Measurements from ENCODE around the gene HS3ST3B1.
A peak's percentile ranks its signal among the peaks of the same experiment; 100 is the strongest.

The HS3ST3B1 gene

DNA sequence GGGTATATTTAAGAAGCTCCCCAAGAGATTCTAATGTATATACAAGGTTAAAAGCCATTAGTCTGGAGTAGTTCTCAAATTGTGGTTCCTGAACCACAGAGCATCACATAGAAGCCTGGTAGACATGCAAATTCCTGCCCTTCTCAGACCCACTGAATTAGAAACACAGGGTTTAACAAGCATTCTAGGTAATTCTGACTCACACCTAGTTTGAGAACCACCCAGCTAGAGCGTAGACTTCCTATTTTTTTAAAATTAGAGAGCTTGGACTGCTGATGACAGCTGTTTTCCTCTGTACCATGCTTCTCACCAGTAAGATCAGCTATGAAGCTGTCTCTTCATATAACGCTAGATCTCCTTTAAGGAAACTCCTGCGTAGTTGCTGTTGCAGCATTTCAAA, 50.6 kb downstream of the HS3ST3B1 start:
- DNase-seq (ENCODE audit: low read depth in 2 of 3, low spot score in 1 of 3): no peak

DNA sequence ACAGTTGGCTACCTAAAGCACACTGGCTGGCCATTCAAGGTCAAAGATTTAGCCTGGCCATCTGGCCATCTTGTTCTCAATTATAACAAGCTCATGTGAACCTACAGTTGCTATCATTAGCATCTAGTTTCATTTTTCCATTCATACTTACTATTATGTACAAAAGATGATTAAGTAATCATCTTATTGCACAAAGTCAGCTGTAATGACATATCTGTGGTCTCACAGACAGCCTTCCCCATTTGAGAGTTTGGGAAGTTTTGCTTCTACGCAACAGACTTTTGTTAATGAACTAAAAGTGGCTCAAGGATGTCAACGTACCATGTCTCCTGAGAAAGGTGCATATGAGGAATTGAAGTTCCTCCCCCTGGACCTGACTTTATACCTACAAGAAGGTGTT, 51.3 kb downstream of the HS3ST3B1 start:
- DNase-seq (ENCODE audit: low read depth in 2 of 3, low spot score in 1 of 3): no peak

DNA sequence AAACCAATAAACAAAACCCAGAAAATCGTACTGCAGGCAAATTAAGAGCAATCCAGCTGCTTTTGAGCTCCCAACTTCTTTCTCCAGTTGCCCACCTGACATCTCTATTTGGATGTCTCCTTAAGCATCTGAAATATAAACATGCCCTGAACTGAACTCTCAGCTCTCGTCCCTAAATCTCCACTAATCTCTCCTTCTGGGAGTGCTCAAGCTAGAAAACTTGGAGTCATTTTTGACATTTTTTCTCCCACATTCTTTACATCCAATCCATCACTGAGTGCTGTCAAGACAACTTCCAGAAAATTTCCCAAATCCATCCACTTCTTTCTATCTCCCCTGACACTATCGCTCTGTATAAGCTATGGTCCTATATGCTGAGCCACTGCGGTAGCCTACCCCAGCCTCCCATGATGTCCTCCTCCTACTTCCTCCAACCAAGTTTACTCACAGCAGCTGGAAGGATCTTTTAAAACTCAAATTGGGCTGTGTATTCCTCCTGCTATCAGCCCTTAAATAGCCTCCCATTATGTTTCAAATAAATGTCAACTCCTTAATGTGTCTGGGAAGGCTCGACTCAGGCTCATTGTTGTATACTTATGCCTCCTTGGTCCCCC, 53.1 kb downstream of the HS3ST3B1 start:
- no peak for DNase-seq (ENCODE audit: low read depth in 2 of 3, low spot score in 1 of 3)

DNA sequence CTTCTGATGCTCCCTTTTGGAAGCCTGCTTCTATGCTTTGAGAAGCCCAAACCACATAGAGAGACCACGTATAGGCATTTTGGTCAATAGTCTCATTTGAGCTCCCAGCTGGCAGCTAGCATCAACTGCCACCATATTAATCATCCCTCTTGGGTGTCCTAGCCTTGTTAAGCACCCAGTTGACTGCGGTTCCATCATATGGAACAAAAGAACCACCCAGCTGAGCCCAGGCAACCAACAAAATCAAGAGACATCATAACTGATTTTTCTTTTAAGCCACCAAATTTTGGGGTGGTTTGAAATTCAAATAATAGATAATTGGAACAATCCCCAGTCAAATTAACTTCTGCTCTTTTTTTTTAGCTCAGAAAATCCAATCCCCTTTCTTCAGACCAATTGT, 53.9 kb downstream of the HS3ST3B1 start:
- DNase-seq (ENCODE audit: low read depth in 2 of 3, low spot score in 1 of 3): no peak

DNA sequence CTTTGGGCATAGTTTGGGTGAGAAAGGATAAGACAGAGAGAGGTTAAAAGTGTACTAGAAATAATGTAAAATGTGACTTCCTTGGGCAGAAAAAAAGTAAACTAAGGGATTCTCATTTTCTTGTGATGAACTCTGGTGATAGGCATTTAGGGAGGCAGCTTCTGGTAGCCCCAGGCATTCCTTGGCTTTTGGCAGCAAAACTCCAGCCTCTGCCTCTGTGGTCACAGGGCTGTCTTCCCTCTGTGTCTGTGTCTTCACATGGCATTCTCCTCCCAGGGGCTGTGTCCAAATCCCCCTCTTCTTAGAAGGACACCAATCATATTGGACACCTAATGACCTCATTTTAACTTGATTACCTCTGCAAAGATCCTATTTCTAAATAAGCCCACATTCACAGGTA, 54.7 kb downstream of the HS3ST3B1 start:
- DNase-seq (ENCODE audit: low read depth in 2 of 3, low spot score in 1 of 3): no peak

DNA sequence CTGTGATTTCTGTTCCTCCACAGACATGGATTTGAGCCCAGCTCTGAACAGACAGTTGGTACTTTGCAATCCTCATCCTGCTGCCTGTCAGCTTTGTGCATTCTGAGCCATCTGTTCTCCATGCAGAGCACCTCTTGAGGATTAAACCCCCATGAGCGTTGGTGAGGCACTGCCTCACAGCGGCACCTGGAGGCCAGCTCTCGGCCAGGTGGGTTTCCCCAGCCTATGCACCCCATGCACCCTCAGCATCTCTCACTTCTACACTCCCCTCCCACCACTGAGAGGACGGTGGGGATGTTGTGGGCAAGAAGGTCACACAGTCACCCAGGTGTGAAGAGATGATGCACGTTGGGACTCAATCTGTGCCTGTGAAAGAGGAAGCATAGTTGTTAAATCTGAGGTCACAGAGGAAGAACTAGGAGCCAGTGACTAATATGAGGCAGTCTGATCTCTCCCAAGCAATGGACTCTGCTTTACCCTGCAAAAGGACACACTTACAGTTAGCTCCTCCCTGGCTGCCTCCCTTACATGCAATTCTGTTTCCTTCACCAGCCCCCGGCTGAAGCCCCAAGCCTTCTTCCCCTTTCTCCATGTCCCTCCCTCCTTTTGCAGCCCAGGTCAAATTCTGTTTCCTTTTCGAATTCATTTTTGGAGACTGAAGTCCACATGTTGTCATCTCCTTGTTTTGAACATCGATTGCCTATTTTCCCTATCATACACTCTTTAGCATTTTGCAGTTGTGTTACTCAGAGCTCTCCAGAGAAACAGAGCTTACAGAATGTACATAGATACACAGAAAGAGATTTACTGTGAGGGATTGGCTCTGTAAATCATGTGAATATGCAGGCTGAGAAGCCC, 58.5 kb downstream of the HS3ST3B1 start:
- DNase-seq (ENCODE audit: low read depth in 2 of 3, low spot score in 1 of 3): peak in 2 of 3 donors; percentile 23 to 31

DNA sequence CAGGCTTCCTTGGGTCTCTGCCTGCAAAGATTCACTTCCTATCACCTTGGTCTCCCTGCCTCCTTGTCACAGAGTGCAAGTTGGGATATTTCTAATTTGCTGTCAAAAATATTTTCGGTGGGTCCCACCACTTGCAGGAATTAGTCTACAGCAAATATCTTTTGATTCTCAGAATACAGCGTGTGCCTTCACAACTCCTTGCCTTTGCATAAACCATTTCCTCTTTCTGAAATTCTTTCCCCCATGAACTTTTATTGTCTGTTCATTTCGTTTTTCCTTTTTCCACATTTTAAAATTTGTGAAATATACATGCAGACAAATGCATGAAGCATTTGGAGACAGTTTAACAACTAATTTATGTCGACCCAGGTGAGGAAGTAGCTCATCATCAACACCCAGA, 60.0 kb downstream of the HS3ST3B1 start:
- no peak for DNase-seq (ENCODE audit: low read depth in 2 of 3, low spot score in 1 of 3)

DNA sequence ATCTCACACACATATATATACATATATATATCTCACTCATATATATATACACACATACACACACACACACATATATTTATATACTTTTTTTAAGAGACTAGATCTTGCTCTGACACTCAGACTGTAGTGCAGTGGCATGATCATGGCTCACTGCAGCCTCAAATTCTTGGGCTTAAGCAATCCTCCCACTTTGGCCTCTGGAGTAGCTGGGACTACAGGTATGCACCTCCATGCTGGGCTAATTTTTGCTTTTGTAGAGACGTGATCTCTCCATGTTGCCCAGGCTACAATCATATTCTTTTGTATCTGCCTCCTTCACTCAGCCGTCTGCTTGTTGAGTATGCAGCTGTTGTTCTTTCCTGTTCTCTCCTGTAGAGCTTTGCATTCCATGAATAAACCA, 60.6 kb downstream of the HS3ST3B1 start:
- DNase-seq (ENCODE audit: low read depth in 2 of 3, low spot score in 1 of 3): no peak

DNA sequence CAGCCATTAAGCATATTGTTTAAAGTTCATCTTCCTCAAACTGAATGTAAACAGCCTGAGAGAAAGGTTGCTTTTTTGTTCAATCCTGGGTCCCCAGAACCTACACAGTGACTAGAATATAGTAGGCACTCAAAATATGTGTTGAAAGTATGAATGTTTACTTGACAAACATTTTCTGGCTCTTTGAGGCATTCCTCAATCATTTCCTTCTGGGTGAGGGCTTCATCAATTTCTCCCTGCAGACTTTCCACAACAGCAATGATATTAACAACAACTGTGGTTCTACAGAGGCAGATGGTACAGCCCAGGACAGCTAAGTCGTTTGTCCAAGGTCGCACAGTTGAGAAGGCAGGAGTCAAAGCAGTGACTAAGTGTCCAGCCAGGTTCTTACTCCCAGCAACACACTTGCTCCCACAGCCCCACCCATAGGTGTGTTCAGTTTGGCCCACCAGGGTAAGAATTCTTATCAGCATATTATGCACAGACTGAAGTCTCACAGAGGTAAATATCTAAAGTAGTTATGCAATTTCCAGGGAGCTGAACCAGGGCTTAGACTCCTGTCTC, 61.1 kb downstream of the HS3ST3B1 start:
- no peak for DNase-seq (ENCODE audit: low read depth in 2 of 3, low spot score in 1 of 3)

DNA sequence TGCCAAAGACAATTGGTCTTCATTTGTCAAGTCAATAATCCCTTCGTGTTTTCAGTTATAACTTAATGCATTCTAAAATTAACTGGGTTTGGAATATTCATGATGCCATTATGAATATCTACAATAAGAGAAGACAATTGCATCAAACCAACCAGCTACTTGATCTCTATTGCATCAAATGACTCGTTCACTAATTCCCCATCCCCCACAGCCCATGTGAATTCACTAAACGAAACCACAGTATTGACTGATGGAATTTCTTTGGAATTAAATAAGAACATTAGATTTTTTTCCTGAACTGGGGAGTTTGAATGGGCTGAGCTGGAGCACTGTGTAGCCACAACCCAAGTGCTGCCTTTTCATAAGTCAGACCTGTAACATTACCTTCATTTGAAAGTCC, 65.3 kb downstream of the HS3ST3B1 start:
- no peak for DNase-seq (ENCODE audit: low read depth in 2 of 3, low spot score in 1 of 3)

DNA sequence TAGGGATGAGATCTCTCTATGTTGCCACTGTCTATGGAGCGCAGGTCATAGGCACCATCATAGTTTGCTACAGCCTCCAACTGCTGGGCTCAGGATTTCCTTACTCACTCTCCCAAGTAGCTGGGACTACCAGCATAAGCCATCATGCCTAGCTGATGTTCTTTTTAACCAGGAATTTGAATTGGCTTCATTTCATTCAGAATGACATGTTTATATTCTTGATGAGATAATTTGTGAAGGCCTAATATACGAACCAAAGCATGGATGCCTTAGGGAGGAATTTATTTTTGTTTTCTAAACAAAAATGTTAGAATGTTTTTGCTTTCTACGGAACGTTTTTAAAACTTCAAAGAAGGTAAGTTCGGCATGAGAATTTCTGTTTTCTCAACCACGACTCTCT, 71.6 kb downstream of the HS3ST3B1 start:
- DNase-seq (ENCODE audit: low read depth in 2 of 3, low spot score in 1 of 3): no peak

DNA sequence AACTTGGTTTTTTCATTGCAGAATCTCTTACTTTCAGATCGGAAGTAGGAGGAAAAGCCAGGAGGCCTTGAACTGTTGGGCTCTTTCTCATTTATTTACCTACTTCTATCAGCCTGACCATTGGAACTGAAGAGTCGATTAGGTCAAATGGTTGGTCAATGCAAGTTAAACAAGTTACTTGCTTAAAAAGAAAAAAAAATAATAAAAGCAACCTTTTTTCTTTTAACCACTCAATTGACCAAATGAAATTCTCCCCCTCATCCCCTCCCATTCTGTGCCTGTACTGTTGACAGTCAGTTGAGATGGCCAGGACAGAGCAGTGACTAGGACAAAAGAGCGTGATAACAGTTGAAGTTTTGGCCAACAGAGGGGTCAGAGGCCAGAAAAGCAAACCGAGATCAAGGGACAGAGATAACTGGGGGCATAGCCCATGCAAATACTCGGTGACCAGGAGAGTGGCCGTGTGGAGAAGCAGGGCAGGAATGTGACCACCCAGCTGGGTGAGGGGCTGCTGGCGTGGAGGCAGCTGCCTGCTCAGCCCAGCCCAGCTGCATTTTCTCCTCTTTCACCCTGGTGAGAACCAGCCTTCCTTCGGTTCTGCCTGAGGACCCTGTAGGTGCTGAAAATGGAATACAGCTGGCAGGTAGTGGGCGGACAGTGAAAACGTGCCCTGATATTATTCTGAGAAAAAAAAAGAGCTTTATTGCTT, 72.2 kb downstream of the HS3ST3B1 start:
- DNase-seq (ENCODE audit: low read depth in 2 of 3, low spot score in 1 of 3): no peak

DNA sequence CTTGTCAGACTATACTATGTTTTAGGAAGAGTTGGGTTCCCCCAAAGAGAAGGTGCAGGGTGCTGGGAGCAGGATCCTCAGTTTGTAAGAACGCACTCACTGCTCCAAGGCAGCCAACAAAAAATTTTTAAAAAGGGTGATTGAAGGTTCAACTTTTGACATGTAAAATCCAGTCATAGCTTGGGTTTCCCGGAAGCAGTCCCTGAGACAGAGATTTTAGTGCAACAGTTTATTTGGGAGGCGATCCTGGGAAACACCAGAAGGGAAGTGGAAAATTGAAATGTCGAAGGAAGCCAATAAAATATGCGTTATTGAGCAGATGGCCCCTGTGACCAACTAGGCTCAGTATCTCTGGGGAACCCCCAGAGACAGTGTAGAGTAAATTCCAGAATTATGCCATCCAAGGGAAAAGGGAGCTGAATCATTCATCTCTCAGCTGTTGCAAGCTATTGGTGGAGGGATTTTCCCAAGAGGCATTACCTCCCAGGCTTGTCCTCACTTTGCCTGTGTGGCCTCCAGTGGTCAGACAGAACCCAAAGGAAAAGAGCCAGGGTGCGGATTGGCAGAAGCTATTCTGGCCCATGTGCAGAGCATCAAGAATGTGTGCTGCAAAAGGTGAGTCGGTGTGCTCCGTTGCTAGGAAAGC, 72.9 kb downstream of the HS3ST3B1 start:
- DNase-seq (ENCODE audit: low read depth in 2 of 3, low spot score in 1 of 3): no peak

DNA sequence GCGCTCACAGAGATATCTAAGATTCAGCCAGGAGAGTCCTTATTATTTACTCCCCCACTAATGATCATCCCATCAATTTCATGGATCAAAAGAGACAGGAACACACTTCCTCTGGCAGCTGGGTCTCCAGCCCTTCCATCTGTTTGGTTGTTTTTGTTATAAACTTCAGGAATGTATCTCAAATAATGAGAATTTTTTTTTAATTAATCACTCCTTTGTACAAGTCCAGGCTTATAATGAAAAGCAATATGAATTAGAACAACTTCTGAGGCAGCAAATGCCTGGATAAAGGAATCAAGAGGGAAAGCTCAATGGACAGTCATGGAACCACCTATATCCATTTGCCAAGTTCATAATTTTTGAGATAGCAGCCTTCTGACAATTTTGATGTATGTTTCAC, 73.4 kb downstream of the HS3ST3B1 start:
- DNase-seq (ENCODE audit: low read depth in 2 of 3, low spot score in 1 of 3): no peak

DNA sequence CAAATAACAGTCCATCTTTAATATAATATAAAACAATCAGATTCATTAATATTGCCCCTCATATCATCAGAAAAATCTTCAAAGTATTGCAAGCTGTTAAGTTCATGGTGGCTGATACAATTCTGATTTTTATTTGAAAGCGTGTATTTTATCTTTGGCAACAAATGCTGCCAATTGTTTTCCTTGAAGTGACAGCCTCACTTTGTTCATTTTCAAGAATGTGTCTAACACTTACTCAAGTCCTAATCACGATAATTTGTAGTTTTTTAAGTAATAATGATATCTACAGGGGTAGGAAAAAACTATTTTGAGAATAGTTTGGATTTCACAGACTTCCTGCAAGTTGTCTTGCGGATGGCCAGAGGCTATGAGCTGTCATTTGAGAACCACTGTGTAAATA, 75.8 kb downstream of the HS3ST3B1 start:
- DNase-seq (ENCODE audit: low read depth in 2 of 3, low spot score in 1 of 3): no peak

DNA sequence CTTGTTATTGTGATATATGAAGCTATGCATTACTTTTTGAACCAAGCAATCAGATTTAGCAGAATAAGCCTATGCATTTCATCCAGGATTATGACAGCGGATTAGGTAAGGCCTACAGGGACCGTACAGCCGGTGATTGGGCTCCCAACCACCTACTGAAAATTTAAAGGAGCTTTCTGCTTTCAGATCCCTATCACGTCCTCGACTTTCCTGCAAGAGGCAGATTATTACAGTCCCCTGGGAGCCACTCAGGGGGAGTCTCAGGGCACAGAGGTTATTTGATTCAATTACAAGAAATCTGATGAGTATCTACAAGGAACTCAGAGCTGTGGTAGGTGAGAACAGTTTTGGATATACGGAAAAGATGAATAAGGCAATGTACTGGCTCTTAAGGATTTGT, 80.7 kb downstream of the HS3ST3B1 start:
- no peak for DNase-seq (ENCODE audit: low read depth in 2 of 3, low spot score in 1 of 3)

DNA sequence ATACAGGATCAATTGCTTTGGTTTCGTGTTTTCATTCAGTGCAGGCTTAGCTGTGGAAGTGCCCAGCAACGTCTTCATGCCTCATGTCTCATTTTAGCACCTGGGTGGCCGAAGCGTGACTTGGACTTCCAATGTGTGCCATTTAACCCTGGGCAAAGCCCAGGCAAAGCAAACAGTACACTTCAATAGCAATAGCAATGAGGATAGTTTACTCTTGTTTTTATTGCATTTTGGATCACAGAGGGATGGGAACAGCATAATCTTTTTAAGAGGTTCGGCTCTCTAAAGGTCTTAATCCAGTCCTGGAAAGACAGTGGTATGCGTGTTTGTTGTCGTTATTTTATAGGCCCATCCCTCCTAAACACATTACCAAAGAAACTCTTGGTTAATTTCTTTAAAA, 86.2 kb downstream of the HS3ST3B1 start:
- DNase-seq (ENCODE audit: low read depth in 2 of 3, low spot score in 1 of 3): no peak

DNA sequence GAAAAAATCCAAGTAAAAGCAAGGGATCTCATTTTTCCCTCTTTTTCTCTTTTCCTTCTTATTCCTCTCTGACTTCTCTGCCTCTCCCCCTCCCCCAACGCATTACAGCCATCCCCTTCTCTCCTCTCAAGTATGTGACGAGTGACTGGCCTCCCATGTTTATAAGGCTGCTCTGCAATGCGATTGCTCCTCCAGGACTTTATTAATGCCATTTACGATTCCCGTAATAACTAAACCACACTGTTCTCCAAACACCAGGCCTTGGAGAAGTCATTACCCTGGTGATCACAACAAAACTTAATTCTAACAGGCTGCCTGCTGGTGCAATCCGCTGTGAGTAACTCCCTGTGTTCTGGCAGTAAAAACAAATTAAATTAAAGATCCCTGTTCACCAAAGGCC, 88.8 kb downstream of the HS3ST3B1 start:
- no peak for DNase-seq (ENCODE audit: low read depth in 2 of 3, low spot score in 1 of 3)

DNA sequence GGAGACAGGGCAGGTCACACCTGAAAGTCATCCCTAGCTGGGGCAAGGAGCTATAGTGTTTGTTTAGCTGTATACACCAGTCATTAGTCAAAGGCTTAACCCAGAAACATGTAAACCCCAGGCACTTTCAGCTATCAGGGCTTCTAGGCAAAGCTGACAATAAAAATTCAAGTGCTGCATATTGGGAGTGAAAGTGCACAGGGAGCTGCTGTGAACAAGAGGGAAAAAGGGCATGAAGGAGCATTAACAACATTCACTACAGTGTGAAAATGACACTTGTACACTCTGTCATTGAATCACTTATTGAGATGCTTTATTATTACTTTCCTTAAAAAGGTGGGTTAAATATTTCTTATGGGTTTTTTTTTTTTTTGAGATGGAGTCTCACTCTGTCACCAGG, 92.8 kb downstream of the HS3ST3B1 start:
- no peak for DNase-seq (ENCODE audit: low read depth in 2 of 3, low spot score in 1 of 3)

DNA sequence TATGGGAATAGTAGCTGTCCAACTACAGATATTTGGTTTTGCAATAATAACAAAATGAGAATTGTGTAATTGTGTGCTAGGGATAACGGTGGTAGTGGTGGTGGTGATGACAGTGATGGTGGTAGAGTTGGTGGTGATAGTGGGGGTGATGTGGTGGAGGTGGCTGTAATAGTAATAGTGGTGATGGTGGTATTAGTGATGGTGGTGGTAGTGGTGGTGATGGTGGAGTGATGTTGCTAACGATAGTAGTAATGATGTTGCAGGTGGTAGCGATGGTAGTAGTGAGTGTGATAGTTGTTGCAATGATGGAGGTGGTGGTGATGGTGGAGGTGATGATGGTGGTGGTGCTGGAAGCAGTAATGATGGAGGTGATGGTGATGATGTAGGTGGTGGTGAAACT, 94.4 kb downstream of the HS3ST3B1 start:
- no peak for DNase-seq (ENCODE audit: low read depth in 2 of 3, low spot score in 1 of 3)

DNA sequence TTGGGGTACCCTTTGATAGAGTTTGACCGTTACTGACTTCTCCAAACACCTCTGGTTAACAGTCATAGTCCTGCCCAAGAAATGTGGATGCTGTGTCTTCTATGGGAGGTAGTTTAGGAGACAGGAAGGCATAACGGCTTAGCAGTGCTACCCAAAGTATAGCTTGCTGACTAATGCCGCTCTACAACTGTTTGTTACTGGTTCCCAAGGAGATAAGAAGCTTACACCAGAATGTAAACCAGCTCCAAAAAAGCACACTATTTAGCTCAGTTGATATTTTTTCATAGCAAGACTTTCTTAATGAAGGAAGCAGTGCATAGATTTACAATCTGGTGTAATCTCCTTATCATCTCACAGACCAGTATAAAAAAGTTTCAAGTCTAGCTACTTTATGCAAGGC, 95.7 kb downstream of the HS3ST3B1 start:
- no peak for DNase-seq (ENCODE audit: low read depth in 2 of 3, low spot score in 1 of 3)

Data from stimulated activated CD4-positive, alpha-beta T cell treated with anti-CD3 and anti-CD28 coated beads, Interleukin-12 subunit alpha, Interleukin-12 subunit beta, amount 100 ng/mL, for 48 hours (primary cell).